ENCODE measurements around the gene PAQR6. TPM values are rescaled to one million over a fixed set of nuclear protein-coding genes. Genes with fewer than 3 reads are reported as not detected.

Gene PAQR6
- polyA plus RNA-seq, 1 donor from 2014 or later, result 16.8 TPM

DNA sequence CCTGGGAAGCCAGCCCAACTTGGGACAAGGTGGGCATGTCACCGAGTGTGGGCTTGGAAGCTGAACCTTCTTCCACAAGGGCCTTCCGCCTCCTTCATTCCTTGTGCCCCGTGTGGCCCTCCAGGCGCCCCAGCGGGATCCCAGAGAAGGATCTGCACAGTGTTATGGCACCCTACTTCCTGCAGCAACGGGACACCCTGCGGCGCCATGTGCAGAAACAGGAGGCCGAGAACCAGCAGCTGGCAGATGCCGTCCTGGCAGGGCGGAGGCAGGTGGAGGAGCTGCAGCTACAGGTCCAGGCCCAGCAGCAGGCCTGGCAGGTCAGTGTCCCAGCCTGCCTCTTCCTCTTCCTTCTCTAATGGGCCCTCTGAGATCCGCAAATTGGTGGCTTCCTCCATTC is 11.7 kb downstream of the PAQR6 start:
- H3K27me3 ChIP-seq (ENCODE audit: insufficient read depth, low read depth, low read length), result no peaks in the 10 kb centered on the region
- H3F3A ChIP-seq (ENCODE audit: insufficient read depth, low read length, poor library complexity, severe bottlenecking), result no peaks in the 10 kb centered on the region
- H3K9me3 ChIP-seq (ENCODE audit: low read length), result no peaks in the 10 kb centered on the region
- H3K79me2 ChIP-seq (replicated peaks; ENCODE audit: insufficient read depth, low read length), result no peaks in the 10 kb centered on the region
- H2AFZ ChIP-seq (ENCODE audit: low read depth, low read length), result no peak overlapping the region
- H3K9me2 ChIP-seq (ENCODE audit: insufficient read depth, low read length), result no peaks in the 10 kb centered on the region
- TF ChIP-seq EP300 (conservative IDR thresholded peaks at IDR 0.05; ENCODE audit: poor library complexity, severe bottlenecking) (no peak), RAD21 (conservative IDR thresholded peaks at IDR 0.05) (no peak), POLR2AphosphoS5 (IDR thresholded peaks at IDR 0.05) (no peak), MXI1 (conservative IDR thresholded peaks at IDR 0.05; ENCODE audit: poor library complexity, severe bottlenecking) (no peak), CTCF (IDR thresholded peaks at IDR 0.05; ENCODE audit: poor library complexity, severe bottlenecking) (no peak), TAF1 (IDR thresholded peaks at IDR 0.05; ENCODE audit: low read depth) (no peak), SMC3 (conservative IDR thresholded peaks at IDR 0.05; ENCODE audit: poor library complexity) (no peak), EZH2 (IDR thresholded peaks at IDR 0.05; ENCODE audit: borderline replicate concordance, insufficient read depth, low read length, poor library complexity, severe bottlenecking) (no peak), REST (IDR thresholded peaks at IDR 0.05; ENCODE audit: borderline replicate concordance) (no peak)
- no peak overlapping the region for H3K9ac ChIP-seq (ENCODE audit: low read length)
- H3K36me3 ChIP-seq (ENCODE audit: insufficient read depth, low read length), result no peaks in the 10 kb centered on the region
- no peak overlapping the region for H3K27ac ChIP-seq (ENCODE audit: low read length)
- H3K4me3 ChIP-seq (ENCODE audit: low read length), result no peak overlapping the region
- no peaks in the 10 kb centered on the region for H4K20me1 ChIP-seq (ENCODE audit: insufficient read depth)
- no peak overlapping the region for H3K4me2 ChIP-seq (ENCODE audit: low read length)

DNA sequence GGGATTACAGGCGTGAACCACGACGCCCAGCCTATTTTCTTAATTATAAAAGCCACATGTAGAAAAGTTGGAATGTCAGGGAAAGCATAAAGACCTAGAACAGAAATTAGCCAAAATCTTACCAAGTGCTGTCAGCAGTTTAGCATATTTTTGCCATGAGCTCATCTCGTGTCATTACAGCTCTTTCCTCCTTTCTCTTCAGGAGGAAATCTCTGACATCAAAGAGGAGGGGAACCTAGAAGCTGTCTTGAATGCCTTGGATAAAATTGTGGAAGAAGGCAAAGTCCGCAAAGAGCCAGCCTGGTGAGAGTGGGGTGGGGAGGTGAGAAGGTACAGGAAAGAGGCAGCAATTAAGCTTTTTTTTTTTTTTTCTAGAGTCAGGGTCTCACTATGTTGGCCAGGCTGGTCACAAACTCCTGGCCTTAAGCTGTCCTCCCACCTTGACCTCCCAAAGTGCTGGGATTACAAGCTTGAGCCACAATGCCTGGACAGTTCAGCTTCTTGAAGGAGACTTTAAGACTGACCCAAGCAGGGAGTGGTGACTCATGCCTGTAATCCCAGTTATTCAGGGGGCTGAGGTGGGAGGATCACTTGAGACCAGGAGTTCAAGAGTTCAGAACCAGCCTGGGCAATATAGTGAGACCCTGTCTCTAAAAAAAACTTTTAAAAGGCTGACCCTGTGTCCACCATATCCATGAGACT is 14.3 kb downstream of the PAQR6 start:
- no peak for TF ChIP-seq TAF1 (IDR thresholded peaks at IDR 0.05; ENCODE audit: low read depth)
- TF ChIP-seq REST (IDR thresholded peaks at IDR 0.05; ENCODE audit: borderline replicate concordance), result no peak
- no peak for TF ChIP-seq RAD21 (conservative IDR thresholded peaks at IDR 0.05)
- TF ChIP-seq POLR2AphosphoS5 (IDR thresholded peaks at IDR 0.05), result no peak
- no peak for TF ChIP-seq EP300 (conservative IDR thresholded peaks at IDR 0.05; ENCODE audit: poor library complexity, severe bottlenecking)
- TF ChIP-seq MXI1 (conservative IDR thresholded peaks at IDR 0.05; ENCODE audit: poor library complexity, severe bottlenecking), result no peak
- no peak for TF ChIP-seq EZH2 (IDR thresholded peaks at IDR 0.05; ENCODE audit: borderline replicate concordance, insufficient read depth, low read length, poor library complexity, severe bottlenecking)
- TF ChIP-seq SMC3 (conservative IDR thresholded peaks at IDR 0.05; ENCODE audit: poor library complexity), result no peak
- Histone ChIP-seq H3K27me3 (ENCODE audit: insufficient read depth, low read depth, low read length) (no peaks in the 10 kb centered on the region), H3K9me3 (ENCODE audit: low read length) (no peaks in the 10 kb centered on the region), H3K9me2 (ENCODE audit: insufficient read depth, low read length) (no peaks in the 10 kb centered on the region), H3F3A (ENCODE audit: insufficient read depth, low read length, poor library complexity, severe bottlenecking) (no peaks in the 10 kb centered on the region), H3K27ac (ENCODE audit: low read length) (no peak overlapping the region), H2AFZ (ENCODE audit: low read depth, low read length) (no peak overlapping the region), H3K4me3 (ENCODE audit: low read length) (no peak overlapping the region), H3K4me2 (ENCODE audit: low read length) (no peak overlapping the region), H4K20me1 (ENCODE audit: insufficient read depth) (no peaks in the 10 kb centered on the region), H3K36me3 (ENCODE audit: insufficient read depth, low read length) (no peaks in the 10 kb centered on the region), H3K79me2 (replicated peaks; ENCODE audit: insufficient read depth, low read length) (no peaks in the 10 kb centered on the region), H3K9ac (ENCODE audit: low read length) (no peak overlapping the region)

Measured in neural cell (in vitro differentiated cells).